Measurements from ENCODE around the gene CILP2.

The CILP2 gene

GRCh38 chr19:19529783-19530422 is 8.2 kb upstream of the CILP2 start:
- DNase-seq = no peak

GRCh38 chr19:19530423-19530804 is 7.7 kb upstream of the CILP2 start:
- no peak for DNase-seq

- no peak for DNase-seq
Measured at GRCh38 chr19:19530889-19531288, 7.2 kb upstream of the CILP2 start.

GRCh38 chr19:19531951-19532805 is 5.9 kb upstream of the CILP2 start:
- DNase-seq = no peak

GRCh38 chr19:19532806-19533701 is 5.0 kb upstream of the CILP2 start:
- no peak for DNase-seq

- DNase-seq = no peak
Measured at GRCh38 chr19:19533841-19534240, 4.2 kb upstream of the CILP2 start.

GRCh38 chr19:19534556-19535265 is 3.4 kb upstream of the CILP2 start:
- no peak for DNase-seq

- DNase-seq = no peak
Measured at GRCh38 chr19:19535311-19536191, 2.5 kb upstream of the CILP2 start.

- DNase-seq = no peak
Measured at GRCh38 chr19:19537075-19538048, 703 bp upstream of the CILP2 start.

GRCh38 chr19:19538785-19539166 is 711 bp downstream of the CILP2 start:
- DNase-seq = no peak

- DNase-seq = no peak
Measured at GRCh38 chr19:19539698-19540063, 1.6 kb downstream of the CILP2 start.

- DNase-seq = no peak
Measured at GRCh38 chr19:19540064-19540714, 2.1 kb downstream of the CILP2 start.

GRCh38 chr19:19540715-19541515 is 2.9 kb downstream of the CILP2 start:
- DNase-seq = no peak

GRCh38 chr19:19541616-19542015 is 3.6 kb downstream of the CILP2 start:
- no peak for DNase-seq

GRCh38 chr19:19542507-19542906 is 4.4 kb downstream of the CILP2 start:
- no peak for DNase-seq

GRCh38 chr19:19543101-19543500 is 5.0 kb downstream of the CILP2 start:
- DNase-seq = no peak

- no peak for DNase-seq
Measured at GRCh38 chr19:19543640-19544039, 5.6 kb downstream of the CILP2 start.

- DNase-seq = no peak
Measured at GRCh38 chr19:19544257-19544953, 6.3 kb downstream of the CILP2 start.
